ENCODE measurements around the gene CIRBP. TPM values are rescaled to one million over a fixed set of nuclear protein-coding genes. Genes with fewer than 3 reads are reported as not detected.

Gene CIRBP
- total and polyA plus RNA-seq, 2 of the 13 experiments (the other 11 are each of a cell fraction or from before 2014, with no cell fraction given), result 133 to 140 TPM

- TF ChIP-seq HMGXB3 (CRISPR knock-in tag; IDR thresholded peaks at IDR 0.05; ENCODE audit: borderline replicate concordance) (no peak), ZNF230 (CRISPR knock-in tag; IDR thresholded peaks at IDR 0.05) (no peak), KDM5B (CRISPR knock-in tag; IDR thresholded peaks at IDR 0.05; ENCODE audit: borderline replicate concordance) (no peak), KLF13 (CRISPR knock-in tag; IDR thresholded peaks at IDR 0.05) (no peak), PRMT3 (CRISPR knock-in tag; IDR thresholded peaks at IDR 0.05; ENCODE audit: borderline replicate concordance, low read depth) (no peak), ZNF530 (CRISPR knock-in tag; IDR thresholded peaks at IDR 0.05; ENCODE audit: low read depth) (no peak), ZBTB33 (CRISPR knock-in tag; IDR thresholded peaks at IDR 0.05) (no peak), LCORL (IDR thresholded peaks at IDR 0.05) (no peak), LCORL (CRISPR knock-in tag; IDR thresholded peaks at IDR 0.05) (0 out of 2 replicates have a peak, but pooled peaks have one; percentile 51), THYN1 (CRISPR knock-in tag; IDR thresholded peaks at IDR 0.05; ENCODE audit: borderline replicate concordance, low read depth) (no peak), SALL2 (CRISPR knock-in tag; IDR thresholded peaks at IDR 0.05) (no peak), PLRG1 (conservative IDR thresholded peaks at IDR 0.05) (no peak), RELA (CRISPR knock-in tag; IDR thresholded peaks at IDR 0.05) (no peak), GTF2F1 (IDR thresholded peaks at IDR 0.05; ENCODE audit: low read length) (no peak), PRDM10 (CRISPR knock-in tag; IDR thresholded peaks at IDR 0.05; ENCODE audit: low read depth) (no peak), SP5 (CRISPR knock-in tag; IDR thresholded peaks at IDR 0.05; ENCODE audit: borderline replicate concordance, low read depth) (peak; percentile 72), TEF (CRISPR knock-in tag; IDR thresholded peaks at IDR 0.05) (no peak), ZNF740 (CRISPR knock-in tag; IDR thresholded peaks at IDR 0.05) (no peak)
Observed at GRCh38 chr19:1259876-1260748, 9.0 kb upstream of the CIRBP start (continued).

Data from HepG2 (cell line).